Glomerular visceral epithelial cell (primary cell): ENCODE data around the gene TMOD1.
"Not testable (repeated sequence)": the region's sequence is repeated elsewhere in the genome, so short reads cannot be mapped to it uniquely, and the experiment has no call there.

Experiments
- DNase-seq: peaks from one replicate; pipeline ENCODE4 v3.0.0-alpha.2; 2016; ENCODE audit errors: extremely low spot score

TMOD1 gene

DNA sequence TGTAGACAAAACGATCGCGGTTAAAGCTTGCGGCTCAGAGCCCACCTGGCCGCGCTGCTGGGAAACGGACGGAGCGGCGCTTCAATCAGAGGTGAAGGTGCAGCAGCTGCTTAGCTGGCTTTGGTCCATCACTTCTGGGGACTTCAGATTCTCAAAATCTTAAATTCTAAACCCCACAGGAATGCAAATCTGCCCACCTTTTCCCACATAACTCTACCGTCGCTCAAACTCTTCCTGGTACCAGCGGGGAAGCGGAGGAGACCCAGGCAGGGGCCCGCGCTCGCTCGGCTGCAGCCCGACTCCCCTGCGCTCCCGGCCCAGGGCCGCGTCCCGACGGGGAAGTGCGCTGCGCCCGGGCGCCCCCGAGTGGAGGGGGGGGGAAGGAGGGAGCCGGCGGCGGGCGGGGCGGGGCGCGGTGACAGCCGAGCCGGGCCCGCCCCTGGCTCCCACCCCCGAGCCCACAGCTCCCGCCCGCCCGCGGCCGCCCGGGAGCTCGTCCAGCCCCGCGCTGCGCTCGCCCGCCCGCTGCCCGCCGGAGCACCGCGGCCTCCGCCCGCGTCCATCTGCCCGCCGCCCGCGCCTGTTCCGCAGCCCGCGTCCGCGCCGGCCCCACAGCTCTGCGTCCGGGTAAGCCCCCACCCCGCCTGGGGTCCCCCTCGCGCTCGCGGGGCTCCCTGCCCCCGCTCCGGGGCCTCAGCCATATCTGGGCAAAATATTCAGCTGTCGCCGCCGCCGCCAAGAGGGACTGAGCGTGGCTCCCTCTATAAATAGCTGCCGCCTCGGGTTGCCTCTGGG lies at the start of gene TMOD1:
Gene TMOD1 (plus strand): TSS at position 490 of the 795 bp plus-strand sequence. CDS start 22,523 bp downstream, outside the sequence.
- DNase-seq, result peak; percentile 67

DNA sequence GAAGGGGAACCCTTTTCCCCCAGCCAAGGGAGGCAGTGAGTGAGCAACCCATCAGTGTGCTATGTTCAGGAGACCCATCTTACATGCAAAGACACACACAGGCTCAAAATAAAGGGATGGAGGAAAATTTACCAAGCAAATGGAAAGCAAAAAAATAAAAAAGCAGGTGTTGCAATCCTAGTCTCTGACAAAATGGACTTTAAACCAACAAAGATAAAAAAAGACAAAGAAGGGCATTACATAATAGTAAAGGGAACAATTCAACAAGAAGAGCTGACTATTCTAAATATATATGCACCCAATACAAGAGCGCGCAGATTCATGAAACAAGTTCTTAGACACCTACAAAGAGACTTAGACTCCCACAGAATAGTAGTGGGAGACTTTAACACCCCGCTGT lies 47.9 kb upstream of the TMOD1 start:
- DNase-seq, result not testable (repeated sequence)

DNA sequence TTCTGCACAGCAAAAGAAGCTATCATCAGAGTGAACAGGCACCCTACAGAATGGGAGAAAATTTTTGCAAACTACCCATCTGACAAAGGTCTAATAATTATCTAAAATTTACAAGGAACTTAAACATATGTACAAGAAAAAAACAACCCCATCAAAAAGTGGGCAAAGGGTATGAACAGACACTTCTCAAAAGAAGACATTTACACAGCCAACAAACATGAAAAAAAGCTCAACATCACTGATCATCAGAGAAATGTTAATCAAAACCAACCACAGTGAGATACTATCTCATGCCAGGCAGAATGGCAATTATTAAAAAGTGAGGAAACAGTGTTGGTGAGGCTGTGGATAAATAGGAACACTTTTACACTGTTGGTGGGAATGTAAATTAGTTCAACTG lies 44.6 kb upstream of the TMOD1 start:
- DNase-seq, result not testable (repeated sequence)

DNA sequence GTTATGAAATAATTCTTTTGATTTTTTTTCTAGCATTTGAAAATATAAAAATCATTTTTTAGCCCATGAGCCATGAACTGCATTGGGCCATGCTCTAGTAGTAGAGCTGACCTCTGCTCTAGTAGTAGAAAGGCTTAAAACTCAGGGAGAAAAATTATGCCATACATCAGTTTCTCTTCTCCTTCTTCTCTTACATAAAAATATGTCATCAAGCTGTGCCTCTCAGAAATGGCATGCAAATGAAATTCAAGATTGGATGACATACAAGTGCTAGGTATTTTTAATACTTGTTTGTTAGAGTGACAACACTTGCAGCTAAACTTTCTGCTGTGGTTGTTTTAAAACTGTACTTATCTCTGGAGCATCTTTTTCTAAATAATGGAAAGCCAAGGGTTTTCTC lies 42.1 kb upstream of the TMOD1 start:
- no peak for DNase-seq

DNA sequence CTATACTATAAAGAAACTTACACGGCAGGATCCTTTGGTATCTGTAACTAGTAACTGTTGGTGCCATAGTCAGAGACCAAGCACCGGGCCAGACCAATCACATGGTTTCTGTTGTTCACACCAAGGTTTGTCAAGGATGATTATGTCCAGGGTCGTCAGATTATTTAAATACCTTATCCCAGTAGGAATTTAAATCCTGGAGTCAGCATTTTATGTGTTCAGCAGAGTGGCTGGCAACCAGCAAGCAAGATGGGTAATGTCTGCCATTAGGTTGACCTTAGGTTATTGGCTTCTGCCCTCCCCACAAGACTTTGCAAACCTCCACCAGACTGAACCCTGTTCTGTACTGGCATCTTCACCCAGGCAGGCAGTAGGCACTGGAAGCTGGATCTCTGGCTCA lies 39.3 kb upstream of the TMOD1 start:
- DNase-seq, result no peak

DNA sequence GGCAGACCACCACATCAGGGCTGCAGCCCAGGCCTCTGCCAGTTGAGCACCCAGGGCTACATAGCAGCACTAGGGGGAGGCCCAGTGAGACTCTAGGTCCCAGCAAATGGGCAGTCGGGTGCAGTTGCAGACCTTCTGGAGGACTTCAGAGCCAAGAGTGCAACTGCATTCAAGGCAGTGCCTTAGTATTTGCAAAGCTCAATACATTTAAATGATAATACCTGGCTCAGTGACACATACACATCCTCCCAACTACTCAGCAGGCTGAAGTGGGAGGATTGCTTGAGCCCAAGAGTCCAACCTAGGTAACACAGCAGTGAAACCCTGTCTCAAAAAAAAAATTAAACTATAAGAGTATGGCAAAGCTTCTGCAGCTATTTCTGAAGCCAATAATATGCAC lies 38.6 kb upstream of the TMOD1 start:
- no peak for DNase-seq

DNA sequence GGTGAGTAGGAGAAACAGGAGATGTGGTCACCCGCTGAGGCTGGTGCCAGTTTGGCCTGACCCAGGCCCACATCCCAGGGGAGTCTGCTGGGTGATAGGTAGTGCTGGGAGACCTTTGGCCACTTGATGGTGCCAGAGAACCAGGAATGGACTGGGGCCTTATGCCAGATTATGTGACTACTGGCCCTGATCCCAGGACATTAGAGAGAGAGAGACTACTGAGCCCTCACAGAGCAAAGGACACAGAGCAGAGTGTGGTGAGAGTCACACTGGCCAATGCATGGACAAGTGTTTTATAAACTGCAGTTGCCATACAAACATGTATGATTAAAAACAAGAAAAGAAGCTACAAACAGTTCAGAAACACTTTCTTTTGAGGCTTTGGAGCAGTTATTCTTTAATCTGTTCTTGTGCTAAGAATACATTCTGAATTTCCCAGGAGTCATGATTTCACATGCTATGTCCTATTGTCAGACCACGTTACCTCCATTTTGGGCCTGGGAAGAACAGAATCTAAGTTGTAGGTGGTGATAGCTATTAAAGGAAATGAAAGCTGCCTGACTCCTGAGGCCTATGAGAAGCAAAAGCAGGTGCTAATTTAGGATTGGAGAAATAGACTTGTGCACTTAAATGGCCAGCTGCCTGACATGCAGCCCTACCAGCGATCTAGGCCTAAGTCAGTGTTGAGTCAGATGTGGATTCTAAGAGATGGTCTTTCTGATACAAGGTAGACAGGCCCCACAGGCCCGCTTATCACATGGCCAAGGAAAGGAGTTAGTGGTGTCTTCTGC lies 32.6 kb upstream of the TMOD1 start:
- peak; percentile 61 for DNase-seq

DNA sequence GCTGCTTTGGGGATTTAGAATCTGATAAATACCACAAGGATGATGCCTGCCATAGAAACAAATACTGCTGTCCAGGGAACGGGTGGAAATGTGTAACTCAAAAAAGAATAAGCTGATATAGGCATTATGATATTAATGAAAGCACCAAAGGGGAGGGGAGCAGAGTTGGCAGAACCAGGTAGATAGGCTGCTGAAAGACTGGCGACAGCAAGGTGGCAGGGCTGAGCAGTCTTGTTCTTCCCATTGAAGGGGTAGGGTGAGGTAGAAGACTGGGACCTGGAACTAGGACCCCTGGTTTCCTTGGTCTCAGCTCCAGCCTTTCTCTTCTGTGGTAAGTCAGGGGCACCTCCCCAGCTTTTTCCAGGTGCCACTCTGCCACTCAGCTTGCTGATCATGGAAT lies 31.4 kb upstream of the TMOD1 start:
- DNase-seq, result no peak

DNA sequence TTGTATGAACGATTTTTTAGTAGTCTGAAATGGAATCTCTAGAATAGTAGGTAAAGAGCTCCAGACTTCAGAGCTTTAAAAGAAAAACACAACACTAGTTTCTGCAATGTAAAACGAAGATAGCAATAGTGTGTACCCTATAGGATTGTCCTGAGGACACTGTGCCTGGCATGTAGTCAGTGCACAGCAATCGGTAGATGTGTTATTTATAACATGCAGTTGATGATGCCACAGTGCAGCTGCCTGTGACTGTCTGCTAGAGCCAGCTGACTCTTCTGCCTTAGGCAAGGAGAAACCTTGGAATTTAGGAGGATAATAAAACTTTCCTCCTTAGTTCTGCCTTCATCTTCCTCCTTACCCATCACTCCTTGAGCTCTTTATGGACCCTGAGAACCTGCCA lies 27.7 kb upstream of the TMOD1 start:
- DNase-seq, result no peak

DNA sequence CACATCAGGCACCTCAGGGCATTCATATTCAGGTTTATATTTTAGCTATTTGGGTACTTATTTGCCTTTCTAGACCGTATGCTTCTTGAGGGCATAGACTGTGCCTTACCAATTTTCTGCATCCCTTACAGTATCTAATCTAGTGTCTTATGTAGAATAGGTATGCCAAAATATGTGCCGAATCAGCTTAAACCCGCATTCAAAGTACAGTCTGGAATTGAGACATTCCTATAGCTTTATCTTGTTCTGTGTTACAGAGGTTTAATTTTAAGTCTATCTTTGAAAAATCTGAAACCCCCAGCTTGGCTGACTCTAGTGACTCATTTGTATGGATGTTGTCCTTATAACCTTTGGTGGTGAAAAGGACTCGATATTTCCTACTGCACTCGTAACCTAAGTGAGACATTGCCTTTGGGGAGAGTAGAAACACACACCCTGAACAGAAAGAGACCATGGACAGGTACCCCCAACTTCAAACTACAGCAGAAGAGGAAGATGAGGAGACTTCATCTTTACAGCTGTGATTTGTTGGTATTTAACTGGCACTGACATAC lies 27.0 kb upstream of the TMOD1 start:
- no peak for DNase-seq

DNA sequence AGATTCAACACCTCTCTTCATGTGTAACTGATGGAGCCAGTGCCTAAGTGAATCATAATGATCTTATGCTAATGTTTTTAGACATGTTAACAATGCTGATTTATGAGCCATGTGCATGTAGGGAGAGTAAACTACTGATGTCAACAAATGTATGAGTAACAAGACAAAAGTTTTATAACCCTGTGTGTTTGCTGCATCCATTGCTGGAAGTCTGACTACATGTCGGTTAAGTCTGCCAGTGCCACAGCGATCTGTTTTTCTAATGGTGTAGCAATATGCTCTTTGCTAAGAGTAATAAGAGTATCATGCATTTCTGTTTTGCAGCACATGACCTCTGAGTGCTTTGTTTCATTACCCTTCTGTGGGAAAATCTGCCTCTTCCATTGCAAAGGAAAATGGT lies 26.4 kb upstream of the TMOD1 start:
- DNase-seq, result no peak

DNA sequence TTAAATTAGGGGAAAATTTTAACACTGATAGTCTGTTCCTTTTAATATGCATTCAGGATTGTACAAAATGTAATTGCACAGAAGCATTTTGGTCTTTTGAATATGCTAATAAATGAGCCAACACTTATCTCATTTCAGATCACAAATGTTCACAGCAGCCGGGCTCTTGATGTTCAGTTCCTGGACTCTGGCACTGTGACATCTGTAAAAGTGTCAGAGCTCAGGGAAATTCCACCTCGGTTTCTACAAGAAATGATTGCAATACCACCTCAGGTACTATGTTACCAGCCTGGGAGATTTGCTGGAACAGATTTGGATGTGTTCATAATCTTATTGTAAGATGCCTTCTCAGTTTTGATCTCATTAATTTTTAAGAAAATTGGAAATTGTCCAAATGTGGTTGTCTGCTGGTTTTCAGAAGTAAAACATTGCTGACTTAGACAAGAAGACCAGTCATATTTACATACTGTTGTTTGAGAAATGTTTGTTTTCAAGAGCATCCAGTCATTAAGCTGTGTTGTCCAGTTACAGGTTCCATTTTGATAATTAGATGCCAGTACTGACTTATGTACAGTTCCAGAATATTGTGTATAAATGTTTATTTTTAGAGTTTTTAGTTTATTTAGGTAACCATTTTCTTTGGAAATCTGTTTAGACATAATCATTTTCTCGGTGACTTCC lies 23.0 kb upstream of the TMOD1 start:
- DNase-seq, result no peak

DNA sequence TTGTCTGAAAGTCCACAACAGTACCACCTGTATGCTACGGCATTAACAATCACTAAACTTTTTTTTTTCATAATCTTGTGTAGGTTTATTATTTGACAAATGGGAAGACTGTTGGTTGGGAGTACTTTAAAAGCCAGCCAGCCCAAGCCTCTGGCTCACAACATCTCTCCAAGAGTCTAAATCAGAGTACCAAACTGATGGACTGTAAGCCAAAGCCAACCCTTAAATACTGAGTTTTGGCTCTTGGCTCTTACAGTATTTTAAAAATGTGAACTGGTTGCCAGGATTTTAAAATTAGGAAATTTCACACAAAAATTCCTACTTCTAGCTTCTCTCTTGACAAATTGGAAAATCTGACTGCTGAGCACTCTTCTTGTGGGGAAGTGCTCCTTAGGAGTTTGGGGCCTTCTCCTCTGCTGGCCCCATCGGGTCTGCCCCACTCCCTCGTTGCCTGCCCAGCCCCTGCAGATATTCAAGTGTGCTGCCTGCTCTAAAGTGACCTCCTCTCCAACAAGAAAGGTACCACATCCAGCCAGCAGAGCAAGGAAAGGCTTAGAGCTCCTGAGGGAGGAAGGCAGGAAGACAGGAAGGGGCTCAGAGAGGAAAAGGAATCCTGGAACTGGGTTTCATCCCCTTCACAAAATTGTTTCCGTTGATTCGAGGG lies 21.8 kb upstream of the TMOD1 start:
- no peak for DNase-seq

DNA sequence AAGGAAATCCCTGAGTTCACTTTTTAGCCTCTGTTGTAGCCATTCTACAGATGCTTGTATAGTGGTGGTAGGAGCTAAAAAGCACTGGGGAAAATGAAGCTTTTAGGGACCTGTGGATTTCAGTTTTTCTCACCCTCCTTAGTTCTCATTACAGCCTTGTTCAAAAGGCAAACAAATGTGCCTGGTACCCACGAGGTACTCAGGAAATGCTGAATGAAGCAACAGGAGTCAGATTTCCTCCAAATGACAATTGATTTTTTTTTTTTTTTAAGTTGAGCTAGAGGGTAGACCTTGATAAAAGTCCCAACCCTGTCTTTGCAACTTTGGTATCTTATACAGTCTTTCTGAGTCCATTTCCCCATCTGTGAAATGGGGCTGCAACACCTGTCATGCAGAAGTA lies 21.3 kb upstream of the TMOD1 start:
- no peak for DNase-seq

DNA sequence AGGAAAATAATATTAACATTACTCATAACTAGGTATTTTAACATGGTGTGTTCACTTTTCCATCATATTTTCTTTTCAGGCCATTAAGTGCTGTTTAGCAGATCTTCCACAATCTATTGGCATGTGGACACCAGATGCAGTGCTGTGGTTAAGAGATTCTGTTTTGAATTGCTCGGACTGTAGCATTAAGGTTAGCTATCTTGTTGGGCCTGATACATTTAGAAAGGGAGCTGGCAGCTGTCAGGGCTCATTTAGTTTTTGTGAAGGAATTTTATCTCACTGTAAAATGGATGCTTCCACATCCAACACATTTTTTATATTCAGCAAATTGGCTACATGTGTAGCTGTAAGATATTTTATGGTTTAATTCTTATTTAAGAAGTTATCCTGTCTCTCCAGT lies 20.7 kb upstream of the TMOD1 start:
- no peak for DNase-seq

DNA sequence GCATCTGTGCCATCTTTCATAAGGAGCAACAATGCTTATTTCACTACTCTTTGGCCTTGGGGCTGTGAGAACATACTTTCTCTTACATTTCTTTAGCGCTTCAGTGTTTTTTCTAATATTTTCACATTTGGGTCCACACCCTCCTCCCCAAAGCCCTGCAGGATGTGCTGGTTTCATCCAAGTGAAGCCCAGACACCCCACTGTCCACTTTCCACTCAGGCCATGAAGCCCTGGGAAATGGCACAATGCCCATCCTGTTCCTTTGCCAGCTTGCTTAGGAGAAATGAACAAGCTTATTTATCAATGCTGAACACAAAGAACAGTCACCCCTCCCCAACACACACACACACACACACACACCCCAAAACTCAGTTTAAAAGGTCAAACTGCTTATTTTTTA lies 17.3 kb upstream of the TMOD1 start:
- DNase-seq, result no peak

DNA sequence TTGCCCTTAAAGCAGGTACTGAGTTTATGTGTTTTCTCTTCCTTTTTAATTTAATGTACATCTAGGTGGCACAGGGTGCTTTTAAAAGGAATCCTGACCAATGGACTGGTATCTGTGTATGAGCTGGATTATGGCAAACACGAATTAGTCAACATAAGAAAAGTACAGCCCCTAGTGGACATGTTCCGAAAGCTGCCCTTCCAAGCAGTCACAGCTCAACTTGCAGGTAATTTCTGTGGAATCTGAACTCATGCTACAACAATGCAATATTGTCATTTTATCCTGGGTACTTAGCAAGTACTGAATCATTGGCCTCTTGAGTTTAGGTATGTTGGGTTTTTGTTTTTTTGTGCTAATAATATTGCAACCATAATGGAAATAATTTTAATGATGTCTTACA lies 14.4 kb upstream of the TMOD1 start:
- DNase-seq, result no peak

DNA sequence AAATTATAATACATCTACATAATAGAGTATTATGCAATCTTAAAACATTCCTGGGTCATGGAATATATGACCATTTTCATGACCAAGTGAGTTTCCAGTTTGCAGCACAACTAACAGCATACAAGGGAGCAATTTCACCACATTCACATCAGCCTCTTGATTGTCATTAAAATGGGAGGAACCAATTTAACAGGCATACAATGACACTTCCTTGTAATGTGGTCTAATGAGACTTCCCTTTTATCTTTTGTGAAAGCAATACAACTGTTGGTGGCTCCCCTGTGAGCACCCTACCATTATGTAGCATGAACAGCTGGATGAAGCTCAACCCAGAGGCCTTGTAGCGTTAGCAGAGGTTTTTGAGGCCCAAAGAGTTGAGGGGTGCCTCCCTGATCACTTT lies 13.6 kb upstream of the TMOD1 start:
- DNase-seq, result no peak

DNA sequence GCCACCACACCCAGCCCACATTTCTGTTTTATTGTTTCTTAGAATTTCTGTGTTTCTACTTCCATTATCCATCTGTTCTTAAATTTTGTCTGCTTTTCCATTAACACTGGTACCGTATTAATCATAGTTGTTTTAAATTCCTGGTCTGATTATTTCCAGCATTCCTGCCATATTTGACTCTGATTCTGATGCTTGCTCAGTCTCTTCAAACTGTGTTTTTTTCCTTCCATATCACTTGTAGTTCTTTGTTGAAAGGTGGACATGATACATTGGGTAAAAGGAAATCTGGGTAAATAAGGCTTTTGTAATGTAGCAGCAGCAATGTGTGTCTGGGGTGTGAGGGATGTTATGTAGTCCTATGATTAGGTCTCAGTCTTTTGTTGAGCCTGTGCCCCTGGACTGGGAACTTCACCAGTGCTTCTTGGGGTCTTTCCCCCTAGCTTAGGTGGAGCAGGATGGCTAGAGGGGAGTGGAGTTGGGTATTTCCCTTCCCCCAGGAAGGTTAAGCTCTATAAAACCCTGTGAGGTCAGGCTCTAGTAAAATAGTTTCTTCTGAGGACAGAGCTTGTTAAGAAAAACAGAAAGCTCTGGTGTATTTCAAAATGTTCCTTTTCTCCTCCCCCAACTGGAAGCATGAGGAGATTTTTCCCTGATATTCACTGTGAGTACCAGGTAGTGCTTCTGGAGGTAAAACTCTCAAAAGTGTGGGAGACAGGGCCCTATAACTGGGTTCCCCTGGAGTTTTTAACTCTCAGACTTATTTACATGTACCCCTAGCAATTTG lies 10.1 kb upstream of the TMOD1 start:
- DNase-seq, result no peak

DNA sequence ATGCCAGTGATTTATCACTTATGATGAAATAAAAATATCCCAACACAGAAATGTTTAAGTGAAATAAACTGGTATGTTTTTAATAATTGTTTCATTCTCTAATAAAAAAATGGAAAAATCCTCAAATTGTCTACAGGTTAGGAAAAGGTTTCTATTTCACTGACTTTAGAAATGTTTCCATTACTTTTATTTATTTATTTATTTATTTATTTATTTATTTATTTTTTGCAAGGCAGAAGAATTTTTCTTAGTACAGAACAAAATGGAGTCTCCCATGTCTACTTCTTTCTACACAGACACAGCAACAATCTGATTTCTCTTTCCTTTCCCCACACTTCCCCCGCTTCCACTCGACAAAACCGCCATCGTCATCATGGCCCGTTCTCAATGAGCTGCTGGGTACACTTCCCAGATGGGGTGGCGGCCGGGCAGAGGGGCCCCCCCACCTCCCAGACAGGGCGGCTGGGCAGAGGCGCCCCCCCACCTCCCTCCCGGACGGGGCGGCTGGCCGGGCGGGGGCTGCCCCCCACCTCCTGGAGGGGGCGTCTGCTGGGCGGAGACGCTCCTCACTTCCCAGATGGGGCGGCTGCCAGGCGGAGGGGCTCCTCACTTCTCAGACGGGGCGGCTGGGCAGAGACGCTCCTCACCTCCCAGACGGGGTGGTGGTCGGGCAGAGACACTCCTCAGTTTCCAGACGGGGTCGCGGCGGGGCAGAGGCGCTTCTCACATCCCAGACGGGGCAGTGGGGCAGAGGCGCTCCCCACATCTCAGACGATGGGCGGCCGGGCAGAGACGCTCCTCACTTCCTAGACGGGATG lies 3.7 kb upstream of the TMOD1 start:
- not testable (repeated sequence) for DNase-seq
